ENCODE measurements around the gene PPP2R2B. TPM values are rescaled to one million over a fixed set of nuclear protein-coding genes. Genes with fewer than 3 reads are reported as not detected.

The PPP2R2B gene
- total RNA-seq, 1 donor from 2014 or later, result 0.25 TPM

DNA sequence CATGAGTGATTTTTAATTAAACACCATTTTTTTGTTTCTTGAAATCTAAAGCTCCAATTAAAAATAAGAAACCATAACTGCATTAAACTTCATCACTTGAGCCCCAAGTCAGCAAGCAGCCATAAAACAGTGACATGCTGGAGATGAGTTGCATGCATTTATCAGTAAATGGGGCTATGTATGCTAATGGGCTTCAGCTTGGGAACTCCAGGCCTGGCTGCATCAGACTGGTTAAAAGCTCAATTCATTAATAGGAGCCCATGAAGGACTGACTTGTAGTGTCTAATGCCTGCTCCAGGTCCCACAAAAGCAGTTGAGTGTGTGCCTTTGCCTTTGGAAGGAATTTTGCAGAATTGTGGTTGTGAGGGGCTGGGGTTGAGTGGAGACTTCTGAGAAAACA is 328.9 kb downstream of the PPP2R2B start:
- DNase-seq (ENCODE audit: low read depth), result no peak

DNA sequence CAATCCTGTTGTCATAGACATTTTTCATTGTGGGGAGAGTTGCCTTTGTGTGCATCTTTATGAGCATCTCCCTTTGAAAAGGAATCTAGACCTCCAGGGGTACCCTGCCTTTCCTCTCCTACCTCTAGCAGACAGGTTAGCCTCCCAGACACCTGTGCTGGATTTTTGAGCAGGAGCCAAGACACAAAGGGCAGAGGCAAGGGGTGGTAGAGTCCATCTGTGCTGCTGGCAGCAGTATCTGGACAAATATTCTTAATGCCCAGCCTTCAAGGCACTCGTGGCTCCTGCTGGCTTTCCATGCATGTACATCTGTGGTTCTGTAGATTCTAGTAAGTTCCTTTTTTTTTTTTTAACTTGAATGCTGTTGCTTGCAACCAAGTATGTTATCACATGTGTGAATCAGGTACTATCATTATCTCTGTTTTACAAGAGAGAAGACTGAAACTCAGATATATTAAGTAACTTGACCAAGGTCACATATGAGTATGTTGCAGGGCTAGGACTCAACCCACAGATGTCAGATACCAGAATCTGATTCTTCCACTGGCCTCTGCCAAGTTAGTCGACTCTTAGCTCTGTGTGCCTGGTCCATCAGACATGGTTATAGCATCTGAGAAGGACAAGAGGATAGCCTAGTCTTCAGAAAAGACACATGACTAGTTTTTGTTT is 329.6 kb downstream of the PPP2R2B start:
- DNase-seq (ENCODE audit: low read depth), result no peak

- DNase-seq (ENCODE audit: low read depth), result no peak
Observed at GRCh38 chr5:146544232-146544631, 334.3 kb downstream of the PPP2R2B start.

GRCh38 chr5:146541958-146542849 is 336.4 kb downstream of the PPP2R2B start:
- DNase-seq (ENCODE audit: low read depth), result peak; percentile 55

DNA sequence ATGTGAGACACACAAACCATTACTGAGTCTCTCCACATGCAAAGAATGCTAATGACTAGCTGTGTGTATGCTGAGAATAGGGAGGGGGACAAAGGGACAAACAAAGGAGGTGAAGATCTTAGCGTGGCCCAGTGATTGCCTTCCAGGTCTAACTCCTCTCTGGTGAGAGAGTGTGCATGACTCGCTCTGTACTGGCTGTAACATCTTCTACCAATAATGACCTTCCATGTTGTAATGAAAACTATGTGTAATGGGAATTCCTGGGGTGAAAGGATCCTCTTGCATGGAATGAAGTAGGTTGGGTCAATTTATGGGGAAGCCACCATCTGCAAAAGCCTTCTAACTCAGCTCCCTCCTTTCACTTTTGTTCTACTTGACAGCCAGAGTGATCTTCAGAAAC is 338.1 kb downstream of the PPP2R2B start:
- DNase-seq (ENCODE audit: low read depth), result peak; percentile 28

DNA sequence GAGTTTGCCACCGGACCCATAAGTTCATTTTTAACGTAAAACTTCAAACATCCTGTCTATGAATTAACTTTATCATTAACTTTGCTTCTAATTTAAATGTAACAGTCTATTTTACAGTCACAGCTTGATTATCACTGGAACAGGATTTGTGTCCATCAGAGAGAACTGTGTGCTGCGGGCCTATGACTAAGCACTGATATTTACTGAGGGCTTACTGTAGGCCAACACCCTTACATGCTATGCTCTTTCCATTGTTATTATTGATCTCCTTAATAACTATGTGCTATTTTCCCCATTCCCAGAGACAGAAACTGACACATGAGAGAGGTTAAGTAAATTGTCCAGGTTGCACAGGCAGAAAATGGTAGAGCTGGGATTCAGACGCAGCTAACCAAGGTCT is 338.6 kb downstream of the PPP2R2B start:
- no peak for DNase-seq (ENCODE audit: low read depth)

- DNase-seq (ENCODE audit: low read depth), result no peak
Observed at GRCh38 chr5:146538432-146538831, 340.1 kb downstream of the PPP2R2B start.

- no peak for DNase-seq (ENCODE audit: low read depth)
Observed at GRCh38 chr5:146533882-146534281, 344.7 kb downstream of the PPP2R2B start.

- DNase-seq (ENCODE audit: low read depth), result peak; percentile 52
Observed at GRCh38 chr5:146533260-146533857, 345.2 kb downstream of the PPP2R2B start.
